Measurements from ENCODE around the gene STAB2.

The STAB2 gene

GRCh38 chr12:103712216-103712615 lies 125.1 kb downstream of the STAB2 start:
- Histone ChIP-seq H3K79me2 (ENCODE audit: insufficient read depth, low read length) (no peaks in the 10 kb centered on the region), H3K27ac (ENCODE audit: low read depth, low read length) (no peak overlapping the region), H3K36me3 (ENCODE audit: low read length) (no peaks in the 10 kb centered on the region), H4K20me1 (ENCODE audit: low read depth, low read length) (no peaks in the 10 kb centered on the region), H3K4me2 (ENCODE audit: low read depth, low read length, poor library complexity, severe bottlenecking) (no peak overlapping the region), H3K9ac (ENCODE audit: low read length) (no peak overlapping the region), H3K9me2 (replicated peaks; ENCODE audit: insufficient read depth, low read length) (no peaks in the 10 kb centered on the region), H3K4me3 (ENCODE audit: insufficient read depth, low read length, poor library complexity, severe bottlenecking) (no peak overlapping the region), H2AFZ (ENCODE audit: low read depth, low read length, severe bottlenecking) (no peak overlapping the region), H3F3A (ENCODE audit: insufficient read depth) (no peaks in the 10 kb centered on the region), H3K27me3 (ENCODE audit: low read length) (no peaks in the 10 kb centered on the region), H3K9me3 (ENCODE audit: insufficient read depth, low read length) (no peaks in the 10 kb centered on the region)
- TF ChIP-seq CTCF (IDR thresholded peaks at IDR 0.05; ENCODE audit: insufficient read depth, low read length, poor library complexity, severe bottlenecking) = no peak
- TF ChIP-seq EZH2phosphoT487 (conservative IDR thresholded peaks at IDR 0.05; ENCODE audit: low read length) = no peak

GRCh38 chr12:103715494-103715893 lies 128.4 kb downstream of the STAB2 start:
- Histone ChIP-seq H3K9me2 (replicated peaks; ENCODE audit: insufficient read depth, low read length) (no peaks in the 10 kb centered on the region), H3K27me3 (ENCODE audit: low read length) (no peaks in the 10 kb centered on the region), H3K4me3 (ENCODE audit: insufficient read depth, low read length, poor library complexity, severe bottlenecking) (no peak overlapping the region), H3F3A (ENCODE audit: insufficient read depth) (no peaks in the 10 kb centered on the region), H4K20me1 (ENCODE audit: low read depth, low read length) (no peaks in the 10 kb centered on the region), H3K9ac (ENCODE audit: low read length) (no peak overlapping the region), H3K79me2 (ENCODE audit: insufficient read depth, low read length) (no peaks in the 10 kb centered on the region), H3K4me2 (ENCODE audit: low read depth, low read length, poor library complexity, severe bottlenecking) (no peak overlapping the region), H2AFZ (ENCODE audit: low read depth, low read length, severe bottlenecking) (no peak overlapping the region), H3K9me3 (ENCODE audit: insufficient read depth, low read length) (no peaks in the 10 kb centered on the region), H3K27ac (ENCODE audit: low read depth, low read length) (no peak overlapping the region), H3K36me3 (ENCODE audit: low read length) (no peaks in the 10 kb centered on the region)
- TF ChIP-seq CTCF (IDR thresholded peaks at IDR 0.05; ENCODE audit: insufficient read depth, low read length, poor library complexity, severe bottlenecking) (no peak), EZH2phosphoT487 (conservative IDR thresholded peaks at IDR 0.05; ENCODE audit: low read length) (no peak)

DNA sequence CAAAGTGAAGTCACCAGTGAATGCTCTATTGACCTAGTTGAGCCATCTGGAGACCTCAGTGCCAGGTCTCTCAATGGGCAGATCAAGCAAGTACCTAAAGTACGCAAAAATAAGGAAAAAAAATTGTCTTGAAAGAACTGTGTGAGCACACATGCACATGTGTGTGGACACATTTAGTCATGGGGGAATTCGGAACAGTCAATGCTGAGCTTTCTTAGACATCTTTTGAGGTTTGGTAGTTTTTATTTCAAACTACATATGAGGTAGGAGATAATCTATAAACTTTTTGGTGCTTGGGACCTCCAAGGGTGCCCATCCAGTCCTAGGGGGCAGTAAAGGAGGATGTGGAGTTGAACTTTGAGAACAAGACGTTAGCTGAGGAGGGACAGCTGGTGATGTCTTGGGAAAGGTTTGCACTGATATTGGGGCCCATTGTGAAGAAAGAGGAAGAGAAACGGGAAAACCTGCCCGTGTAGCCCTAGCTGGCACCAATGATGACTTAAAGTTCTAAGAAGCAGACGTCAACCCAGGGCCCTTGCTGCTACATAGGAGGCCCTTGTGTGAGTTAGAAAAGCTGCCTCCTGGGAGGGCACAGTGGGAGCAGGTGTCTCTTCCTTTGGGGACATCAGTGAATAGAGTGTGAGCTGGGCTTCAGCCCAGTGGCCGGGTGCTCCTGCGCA lies 129.6 kb downstream of the STAB2 start:
- Histone ChIP-seq H2AFZ (ENCODE audit: low read depth, low read length, severe bottlenecking) (no peak overlapping the region), H3K27me3 (ENCODE audit: low read length) (no peaks in the 10 kb centered on the region), H3K9me3 (ENCODE audit: insufficient read depth, low read length) (no peaks in the 10 kb centered on the region), H3K79me2 (ENCODE audit: insufficient read depth, low read length) (no peaks in the 10 kb centered on the region), H3K9me2 (replicated peaks; ENCODE audit: insufficient read depth, low read length) (no peaks in the 10 kb centered on the region), H3K4me3 (ENCODE audit: insufficient read depth, low read length, poor library complexity, severe bottlenecking) (no peak overlapping the region), H3K36me3 (ENCODE audit: low read length) (no peaks in the 10 kb centered on the region), H3F3A (ENCODE audit: insufficient read depth) (no peaks in the 10 kb centered on the region), H4K20me1 (ENCODE audit: low read depth, low read length) (no peaks in the 10 kb centered on the region), H3K27ac (ENCODE audit: low read depth, low read length) (no peak overlapping the region), H3K4me2 (ENCODE audit: low read depth, low read length, poor library complexity, severe bottlenecking) (no peak overlapping the region), H3K9ac (ENCODE audit: low read length) (no peak overlapping the region)
- TF ChIP-seq CTCF (IDR thresholded peaks at IDR 0.05; ENCODE audit: insufficient read depth, low read length, poor library complexity, severe bottlenecking) (no peak), EZH2phosphoT487 (conservative IDR thresholded peaks at IDR 0.05; ENCODE audit: low read length) (no peak)

All from SU-DHL-6 (cell line).